ENCODE results near the gene RAD51B.

GRCh38 chr14:68379510-68380328, 560.1 kb downstream of the RAD51B start:
- TF ChIP-seq REST (IDR thresholded peaks at IDR 0.05; ENCODE audit: insufficient replicate concordance, low read depth) (no peak), CTCF (IDR thresholded peaks at IDR 0.05; ENCODE audit: insufficient read depth, low read length) (no peak), GABPA (IDR thresholded peaks at IDR 0.05; ENCODE audit: low read depth) (no peak), POLR2AphosphoS5 (IDR thresholded peaks at IDR 0.05; ENCODE audit: low read depth) (no peak)

Data from HL-60 (cell line).